HS-5 (cell line): ENCODE results near the gene PLCB4.

Source experiments
- DNase-seq: peaks from one replicate; pipeline ENCODE4 v3.0.0-alpha.2; 2012; ENCODE audit warnings: low read depth

The PLCB4 gene

GRCh38 chr20:9179193-9179802 is 110.4 kb downstream of the PLCB4 start:
- no peak for DNase-seq

- DNase-seq, result no peak
These were observed 111.0 kb downstream of the PLCB4 start for GRCh38 chr20:9179867-9180266.

- no peak for DNase-seq
These were observed 111.8 kb downstream of the PLCB4 start for GRCh38 chr20:9180481-9181257.

- no peak for DNase-seq
These were observed 116.6 kb downstream of the PLCB4 start for GRCh38 chr20:9185511-9185910.

- DNase-seq, result no peak
These were observed 117.5 kb downstream of the PLCB4 start for GRCh38 chr20:9186396-9186795.

- no peak for DNase-seq
These were observed 126.1 kb downstream of the PLCB4 start for GRCh38 chr20:9195031-9195430.

GRCh38 chr20:9196110-9196509 is 127.2 kb downstream of the PLCB4 start:
- no peak for DNase-seq

- no peak for DNase-seq
These were observed 129.6 kb downstream of the PLCB4 start for GRCh38 chr20:9198460-9198859.

- DNase-seq, result no peak
These were observed 131.3 kb downstream of the PLCB4 start for GRCh38 chr20:9200196-9200595.

GRCh38 chr20:9200620-9201019 is 131.7 kb downstream of the PLCB4 start:
- DNase-seq, result peak; percentile 85

- DNase-seq, result no peak
These were observed 133.7 kb downstream of the PLCB4 start for GRCh38 chr20:9202420-9203080.

GRCh38 chr20:9203081-9203447 is 134.2 kb downstream of the PLCB4 start:
- DNase-seq, result peak; percentile 23

GRCh38 chr20:9204979-9205378 is 136.1 kb downstream of the PLCB4 start:
- no peak for DNase-seq

- no peak for DNase-seq
These were observed 137.6 kb downstream of the PLCB4 start for GRCh38 chr20:9206486-9206885.

- no peak for DNase-seq
These were observed 138.4 kb downstream of the PLCB4 start for GRCh38 chr20:9207253-9207652.

- no peak for DNase-seq
These were observed 141.5 kb downstream of the PLCB4 start for GRCh38 chr20:9210356-9210755.

- no peak for DNase-seq
These were observed 142.3 kb downstream of the PLCB4 start for GRCh38 chr20:9211016-9211760.

GRCh38 chr20:9212735-9213134 is 143.8 kb downstream of the PLCB4 start:
- DNase-seq, result no peak

- DNase-seq, result peak; percentile 69
These were observed 145.8 kb downstream of the PLCB4 start for GRCh38 chr20:9214685-9215084.

GRCh38 chr20:9215539-9215938 is 146.7 kb downstream of the PLCB4 start:
- DNase-seq, result no peak

GRCh38 chr20:9218531-9218961 is 149.7 kb downstream of the PLCB4 start:
- no peak for DNase-seq

GRCh38 chr20:9220874-9221547 is 152.1 kb downstream of the PLCB4 start:
- DNase-seq, result no peak
